Right kidney (tissue), 1 donor: Measurements from ENCODE around the gene STK10.
"Not testable (repeated sequence)": the region's sequence is repeated elsewhere in the genome, so short reads cannot be mapped to it uniquely, and the experiment has no call there.

Experiments
- DNase-seq: peaks from one replicate; pipeline ENCODE4 v3.0.0-alpha.2; 2016

STK10 gene

DNA sequence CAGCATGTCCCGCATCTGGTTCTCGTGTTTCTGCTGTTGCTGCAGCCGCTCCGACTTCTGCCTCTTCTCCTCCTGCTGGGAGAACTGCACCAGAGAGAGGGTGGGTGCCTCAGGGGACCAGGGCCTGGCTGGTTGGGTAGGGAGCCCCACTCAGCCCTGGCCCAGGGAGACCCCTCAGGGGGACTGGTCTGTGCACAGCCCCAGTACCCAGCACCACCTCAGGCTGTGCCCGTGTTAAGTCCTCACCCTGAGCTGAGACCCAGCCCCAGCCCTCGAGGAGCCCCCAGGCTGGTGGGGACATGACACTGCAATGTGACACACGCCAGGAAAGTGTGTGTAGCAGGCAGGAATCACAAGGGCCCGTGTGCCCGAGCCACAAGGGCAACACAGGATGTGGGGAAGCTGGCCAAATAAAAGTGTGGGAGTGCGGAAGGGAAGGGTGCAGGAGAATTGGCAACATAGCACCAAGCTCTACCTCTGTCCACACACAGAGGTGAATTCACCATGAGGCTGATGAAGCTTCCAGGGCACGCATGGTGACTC is 133.3 kb downstream of the STK10 start:
- no peak for DNase-seq

GRCh38 chr5:172052450-172053236 is 135.4 kb downstream of the STK10 start:
- DNase-seq, result no peak

- DNase-seq, result no peak
Observed at GRCh38 chr5:172051643-172052339, 136.2 kb downstream of the STK10 start.

DNA sequence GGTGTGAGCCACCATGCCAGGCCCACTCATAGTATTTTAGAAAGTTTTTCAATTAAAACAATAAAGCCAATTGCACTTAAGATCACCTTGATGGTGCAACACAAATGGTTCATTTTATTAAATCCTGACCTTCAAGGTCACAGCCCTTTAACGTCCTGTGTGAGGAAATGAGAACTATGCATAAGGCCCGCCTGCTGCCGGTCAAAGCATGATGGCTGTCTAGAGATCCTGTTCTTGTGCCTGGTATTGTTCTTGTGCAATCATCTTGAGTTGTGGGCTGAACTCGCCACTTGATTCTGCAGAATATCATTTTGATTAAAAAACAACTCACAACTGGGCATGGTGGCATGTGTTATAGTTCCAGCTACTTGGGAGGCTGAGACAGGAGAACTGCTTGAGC is 137.9 kb downstream of the STK10 start:
- DNase-seq, result no peak

GRCh38 chr5:172049226-172049796 is 138.7 kb downstream of the STK10 start:
- no peak for DNase-seq

DNA sequence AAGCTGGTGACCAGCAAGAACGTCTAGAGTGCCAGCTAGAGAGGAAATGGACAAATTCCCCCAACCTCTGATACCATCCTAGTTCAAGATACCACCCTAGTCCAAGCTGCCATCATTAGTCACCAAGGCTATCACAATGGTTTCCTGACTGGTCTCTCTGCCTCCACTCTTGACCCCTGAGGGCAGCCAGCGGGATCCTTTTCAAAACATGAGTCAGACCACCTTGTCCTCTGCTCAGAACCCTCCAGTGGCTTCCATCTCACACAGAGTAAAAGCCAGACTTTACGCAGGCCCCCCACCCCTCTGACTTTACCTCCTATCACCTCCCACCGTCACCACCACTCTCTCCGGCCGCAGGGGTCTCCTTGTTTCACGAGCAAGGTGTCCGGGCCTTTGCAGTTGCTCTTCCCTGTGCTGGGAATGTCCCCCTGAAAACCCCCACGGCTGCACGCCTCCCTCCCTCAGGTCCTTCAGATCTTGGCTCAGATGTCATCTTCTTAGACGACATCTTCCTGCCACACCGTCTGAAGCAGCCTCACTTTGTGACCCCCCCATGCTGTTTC is 139.4 kb downstream of the STK10 start:
- DNase-seq, result no peak

DNA sequence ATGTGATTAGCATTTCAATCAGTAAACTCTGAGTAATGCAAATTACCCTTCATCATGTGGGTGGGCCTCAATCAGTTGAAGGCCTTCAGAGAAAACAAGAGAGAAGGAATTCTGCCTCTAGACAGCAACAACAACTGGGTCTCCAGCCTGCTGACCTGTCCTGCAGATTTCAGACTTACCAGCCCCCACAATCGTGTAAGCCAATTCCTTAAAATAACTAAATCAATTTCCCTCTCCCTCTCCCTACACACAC is 139.9 kb downstream of the STK10 start:
- DNase-seq, result no peak

- DNase-seq, result no peak
Observed at GRCh38 chr5:172046593-172046992, 141.4 kb downstream of the STK10 start.

- DNase-seq, result no peak
Observed at GRCh38 chr5:172045315-172045632, 142.8 kb downstream of the STK10 start.

GRCh38 chr5:172044631-172045314 is 143.3 kb downstream of the STK10 start:
- no peak for DNase-seq

- no peak for DNase-seq
Observed at GRCh38 chr5:172043865-172044264, 144.2 kb downstream of the STK10 start.

DNA sequence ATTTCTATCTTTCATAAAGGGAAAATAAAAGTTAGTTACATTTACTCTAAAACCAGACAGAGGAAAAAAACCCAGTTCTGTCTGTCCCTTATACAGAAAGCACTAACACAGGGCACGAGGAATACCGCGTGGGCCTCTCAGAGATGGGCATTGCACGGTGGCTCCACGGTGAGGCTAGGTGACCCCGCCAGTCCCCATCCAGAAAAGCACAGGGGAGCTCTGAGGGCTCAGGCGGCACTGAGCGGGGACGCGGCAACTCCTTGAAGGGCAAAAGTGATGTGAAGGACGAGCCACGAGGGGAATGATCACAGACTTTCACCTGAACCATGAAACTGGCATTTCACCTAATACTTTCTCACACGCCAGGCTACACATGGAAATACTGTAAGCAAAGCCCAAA is 145.8 kb downstream of the STK10 start:
- no peak for DNase-seq

GRCh38 chr5:172038167-172038566 is 149.9 kb downstream of the STK10 start:
- DNase-seq, result no peak

GRCh38 chr5:172035049-172035448 is 153.0 kb downstream of the STK10 start:
- no peak for DNase-seq

DNA sequence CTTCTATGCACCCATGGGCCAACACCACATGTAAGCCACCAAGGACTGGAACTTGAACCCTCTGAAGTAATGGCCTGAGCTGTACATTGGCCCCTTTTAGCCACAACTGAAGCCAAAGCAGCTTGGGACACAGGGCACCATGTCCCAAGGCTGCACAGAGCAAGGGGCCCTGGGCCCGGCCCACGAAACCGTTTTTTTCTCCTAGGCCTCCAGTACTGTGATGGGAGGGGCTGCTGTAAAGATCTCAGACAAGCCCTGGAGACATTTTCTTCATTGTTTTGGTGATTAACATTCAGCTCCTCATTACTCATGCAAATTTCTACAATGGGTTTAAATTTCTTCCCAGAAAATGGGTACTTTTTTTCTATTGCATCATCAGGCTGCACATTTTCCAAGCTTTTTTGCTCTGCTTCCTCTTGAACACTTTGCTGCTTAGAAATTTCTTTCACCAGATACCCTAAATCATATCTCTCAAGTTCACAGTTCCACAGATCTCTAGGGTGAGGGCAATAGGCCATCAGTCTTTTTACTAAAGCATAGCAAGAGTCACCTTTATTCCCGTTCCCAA is 156.0 kb downstream of the STK10 start:
- no peak for DNase-seq

DNA sequence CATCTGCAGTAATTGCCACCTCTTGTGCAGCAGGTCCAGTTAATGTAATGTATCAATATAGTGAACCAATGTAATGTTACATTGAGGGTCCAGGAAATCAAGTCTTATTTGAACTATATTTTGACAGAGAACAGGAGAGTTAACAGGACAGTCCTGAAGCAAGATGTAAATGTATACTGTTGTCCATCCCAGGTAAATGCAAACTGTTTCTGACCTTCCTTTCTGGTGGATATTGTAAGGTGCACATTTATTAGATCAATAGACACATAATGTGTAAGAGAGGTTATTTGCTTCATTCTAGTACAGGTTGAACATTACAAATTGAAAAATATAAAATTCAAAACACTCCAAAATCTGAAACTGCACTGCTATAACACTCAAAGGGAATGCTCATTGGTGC is 158.1 kb downstream of the STK10 start:
- no peak for DNase-seq

- DNase-seq, result no peak
Observed at GRCh38 chr5:172028167-172028566, 159.9 kb downstream of the STK10 start.

- not testable (repeated sequence) for DNase-seq
Observed at GRCh38 chr5:172020110-172020786, 167.8 kb downstream of the STK10 start.

GRCh38 chr5:172015346-172015745 is 172.7 kb downstream of the STK10 start:
- DNase-seq, result no peak

DNA sequence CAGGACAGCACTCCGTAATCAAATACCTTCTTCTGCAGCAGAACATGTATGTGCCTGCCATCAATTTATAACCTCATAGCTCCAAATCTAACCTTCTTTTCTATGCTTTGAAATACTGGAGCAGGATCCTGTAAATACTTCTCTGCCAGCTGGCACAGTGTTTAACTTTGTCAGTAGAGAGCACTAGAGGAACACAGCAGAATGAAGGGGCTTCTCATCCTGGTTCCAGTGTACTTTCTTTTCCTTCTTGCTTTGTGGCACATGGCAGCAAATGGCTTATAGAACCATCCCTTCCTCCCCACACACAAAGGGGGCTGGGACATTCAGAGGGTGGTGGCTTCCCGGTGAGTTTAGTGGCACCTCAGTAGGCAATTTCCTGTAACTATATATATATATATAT is 177.7 kb downstream of the STK10 start:
- DNase-seq, result no peak

DNA sequence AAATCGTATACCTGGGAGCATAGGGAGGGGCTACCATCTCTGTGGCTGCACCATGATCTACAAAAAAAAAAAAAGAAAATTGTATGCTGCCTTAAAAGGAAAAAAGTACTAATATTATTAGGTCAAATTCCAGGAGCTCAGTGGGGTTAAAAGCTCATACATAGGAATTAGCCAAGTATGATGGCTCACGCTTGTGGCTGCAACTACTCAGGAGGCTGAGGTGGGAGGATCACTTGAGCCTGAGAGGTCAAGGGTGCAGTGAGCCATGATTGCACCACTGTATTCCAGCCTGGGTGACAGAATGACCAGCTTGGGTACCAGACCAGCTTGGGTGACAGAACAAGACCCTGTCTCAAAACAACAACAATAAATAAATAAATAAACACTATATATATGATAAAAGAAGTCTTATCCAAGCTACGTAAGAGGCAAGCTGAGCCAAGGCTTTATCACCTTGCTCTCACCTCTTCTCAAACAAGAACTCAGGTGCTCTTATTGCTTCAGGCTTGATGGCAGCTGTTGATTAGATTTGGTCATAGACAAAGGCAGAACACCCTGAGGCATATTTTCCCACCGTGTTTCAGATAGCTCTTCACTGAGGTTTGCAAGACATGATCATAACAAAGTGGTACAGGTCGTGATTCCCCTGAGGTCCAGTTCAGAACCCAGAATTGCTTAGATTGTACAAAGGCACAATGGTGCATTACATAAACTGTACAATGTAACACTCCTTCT is 178.3 kb downstream of the STK10 start:
- DNase-seq, result no peak
